GM23248 (cell line): ENCODE results near the gene SFXN2.

Source experiments
- EZH2 ChIP-seq: fragments of 200-600 bp; sonication (generic); IDR thresholded peaks from 2 replicates; pipeline ENCODE4 v1.6.1; 2018; ENCODE audit warnings: antibody characterized with exemption, mild to moderate bottlenecking; ENCODE audit not compliant: insufficient read depth, poor library complexity, severe bottlenecking
- EZH2phosphoT487 ChIP-seq: fragments of 200-600 bp; sonication (generic); IDR thresholded peaks from 2 replicates; pipeline ENCODE4 v1.6.1; 2018; ENCODE audit warnings: antibody characterized with exemption, moderate library complexity, mild to moderate bottlenecking, low read depth; ENCODE audit not compliant: insufficient read depth

- TF ChIP-seq EZH2phosphoT487: no peak
- no peak for TF ChIP-seq EZH2
These were observed 55.1 kb downstream of the SFXN2 start for GRCh38 chr10:102769375-102770107.
